OCI-M1 (cell line): ENCODE data around the gene FAM168A.
A peak's percentile ranks its signal among the peaks of the same experiment; 100 is the strongest.

Source experiments
- DNase-seq: peaks from one replicate; lab custom pipeline; 2025; lab: John Stamatoyannopoulos, UW

The FAM168A gene

GRCh38 chr11:73367482-73368024 lies 230.4 kb downstream of the FAM168A start:
- no peak for DNase-seq

GRCh38 chr11:73366953-73367352 lies 231.0 kb downstream of the FAM168A start:
- no peak for DNase-seq

GRCh38 chr11:73366265-73366610 lies 231.7 kb downstream of the FAM168A start:
- no peak for DNase-seq

- DNase-seq = no peak
Observed at GRCh38 chr11:73365352-73366264, 232.3 kb downstream of the FAM168A start.

- no peak for DNase-seq
Observed at GRCh38 chr11:73363147-73363546, 234.8 kb downstream of the FAM168A start.

- no peak for DNase-seq
Observed at GRCh38 chr11:73361953-73362776, 235.7 kb downstream of the FAM168A start.

- no peak for DNase-seq
Observed at GRCh38 chr11:73360743-73361369, 237.1 kb downstream of the FAM168A start.

GRCh38 chr11:73359930-73360742 lies 237.8 kb downstream of the FAM168A start:
- peak; percentile 82 for DNase-seq

GRCh38 chr11:73359341-73359740 lies 238.6 kb downstream of the FAM168A start:
- no peak for DNase-seq

- no peak for DNase-seq
Observed at GRCh38 chr11:73358071-73358470, 239.8 kb downstream of the FAM168A start.

- no peak for DNase-seq
Observed at GRCh38 chr11:73356979-73357860, 240.7 kb downstream of the FAM168A start.

- DNase-seq = no peak
Observed at GRCh38 chr11:73355109-73355508, 242.8 kb downstream of the FAM168A start.

- DNase-seq = no peak
Observed at GRCh38 chr11:73353422-73353821, 244.5 kb downstream of the FAM168A start.

- DNase-seq = peak; percentile 97
Observed at GRCh38 chr11:73350908-73351636, 246.8 kb downstream of the FAM168A start.
